SK-N-MC (cell line): ENCODE results near the gene MRPL9.

Experiments used
- EZH2 ChIP-seq: fragments of 200-600 bp; sonication (generic); IDR thresholded peaks from one replicate; pipeline ENCODE4 v1.6.1; 2017; ENCODE audit warnings: antibody characterized with exemption
- FOXP2 ChIP-seq: optimal IDR thresholded peaks from 2 replicates; pipeline ENCODE3; 2011; ENCODE audit warnings: mild to moderate bottlenecking, moderate library complexity; ENCODE audit not compliant: insufficient read depth; ENCODE audit errors: extremely low read length, control extremely low read depth
- POLR2AphosphoS5 ChIP-seq: IDR thresholded peaks from 2 replicates; pipeline ENCODE4 v1.6.1; 2012; ENCODE audit warnings: mild to moderate bottlenecking, low read depth, low read length, borderline replicate concordance

- TF ChIP-seq EZH2 (no peak), POLR2AphosphoS5 (no peak), FOXP2 (no peak)
Measured at GRCh38 chr1:151714820-151715725, 48.2 kb downstream of the MRPL9 start.
